ENCODE measurements around the gene MAGI2. TPM values are rescaled to one million over a fixed set of nuclear protein-coding genes. Genes with fewer than 3 reads are reported as not detected.

The MAGI2 gene
- total RNA-seq, 4 donors from 2014 or later, result 0.98 to 4.8 (median 2.5) TPM

DNA sequence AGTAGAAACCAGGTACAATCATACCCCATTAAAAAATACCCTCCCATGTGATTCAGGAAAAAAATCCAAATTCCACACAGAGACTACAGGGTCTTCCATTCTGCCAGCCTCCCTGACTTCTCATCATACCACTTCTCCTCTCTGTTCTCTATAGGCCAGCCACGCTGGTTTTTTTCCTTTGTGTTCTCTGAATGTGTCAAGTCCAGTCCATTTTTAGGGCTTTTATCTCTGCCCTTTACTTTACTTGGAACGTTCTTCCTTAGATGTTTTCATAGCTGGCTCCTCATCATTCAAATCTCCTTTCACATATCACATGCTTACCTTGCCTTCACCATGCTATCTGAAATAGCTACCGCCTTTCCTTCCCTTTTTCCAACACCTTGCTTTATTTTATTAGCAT lies 1057.3 kb downstream of the MAGI2 start:
- H3K27me3 ChIP-seq, result no peaks in the 10 kb centered on the region
- H3K27ac ChIP-seq, result no peak overlapping the region
- no peaks in the 10 kb centered on the region for H3K36me3 ChIP-seq
- TF ChIP-seq EP300 (IDR thresholded peaks at IDR 0.05) (no peak), POLR2AphosphoS5 (IDR thresholded peaks at IDR 0.05) (no peak)
- DNase-seq (ENCODE audit: low spot score in 2 of 2), result no peak
- no peaks in the 10 kb centered on the region for H3K9me3 ChIP-seq
- no peaks in the 10 kb centered on the region for H3K4me1 ChIP-seq
- WGBS, result 74% methylated on average over 3 of the region's 3 CpGs
- no peak overlapping the region for H3K4me3 ChIP-seq

DNA sequence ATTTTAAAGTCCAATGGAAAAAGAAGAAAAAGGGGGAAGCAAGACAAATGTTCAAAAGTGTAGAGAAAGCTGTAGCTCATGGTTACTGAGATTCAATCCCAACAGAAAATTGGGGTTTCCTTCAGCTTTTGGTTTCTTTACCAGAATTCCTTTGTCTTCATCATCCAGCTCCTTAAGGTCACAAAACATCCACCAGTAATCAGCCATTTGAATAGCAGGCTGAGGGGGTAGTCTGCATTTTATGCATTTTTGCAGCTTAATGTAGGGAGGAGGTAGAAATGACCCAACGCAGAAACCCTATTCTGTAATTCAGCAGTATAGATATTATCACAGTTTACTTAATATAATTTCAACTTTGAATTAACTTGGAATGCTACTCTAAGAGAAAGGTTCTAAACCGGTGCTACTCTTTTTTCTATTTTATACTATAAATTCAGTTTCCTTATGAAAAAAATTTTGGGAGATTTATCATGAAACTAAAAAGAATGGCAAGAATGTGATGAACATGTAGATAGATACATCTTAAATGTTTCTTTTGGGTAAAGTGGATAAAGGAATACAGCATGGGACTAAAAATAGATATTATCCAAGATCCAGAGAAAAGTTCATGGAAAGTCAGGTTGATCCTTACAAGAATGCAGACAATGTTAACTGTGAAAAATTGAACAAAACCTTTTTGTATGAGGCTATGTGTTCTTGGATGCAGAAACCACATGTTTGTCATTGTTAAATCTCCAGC lies 1058.0 kb downstream of the MAGI2 start:
- H3K4me3 ChIP-seq, result no peak overlapping the region
- no peak for TF ChIP-seq POLR2A (IDR thresholded peaks at IDR 0.05)
- no peak for TF ChIP-seq EP300 (IDR thresholded peaks at IDR 0.05)
- no peak for TF ChIP-seq CTCF (IDR thresholded peaks at IDR 0.05)
- TF ChIP-seq POLR2AphosphoS5 (IDR thresholded peaks at IDR 0.05), result no peak
- H3K27ac ChIP-seq, result no peak overlapping the region
- H3K27me3 ChIP-seq, result no peaks in the 10 kb centered on the region
- no peak for DNase-seq (ENCODE audit: low spot score in 2 of 2)
- no peaks in the 10 kb centered on the region for H3K9me3 ChIP-seq
- no peaks in the 10 kb centered on the region for H3K36me3 ChIP-seq
- no peaks in the 10 kb centered on the region for H3K4me1 ChIP-seq
- 73% methylated on average over 2 of the region's 2 CpGs for WGBS

GRCh38 chr7:78389022-78389421 lies 1064.4 kb downstream of the MAGI2 start:
- Histone ChIP-seq H3K4me3 (no peak overlapping the region), H3K27me3 (no peaks in the 10 kb centered on the region), H3K9me3 (no peaks in the 10 kb centered on the region), H3K27ac (no peak overlapping the region), H3K4me1 (no peaks in the 10 kb centered on the region), H3K36me3 (no peaks in the 10 kb centered on the region)
- 61% methylated on average over 4 of the region's 4 CpGs for WGBS
- DNase-seq (ENCODE audit: low spot score in 2 of 2), result no peak
- TF ChIP-seq POLR2A (IDR thresholded peaks at IDR 0.05) (no peak), POLR2AphosphoS5 (IDR thresholded peaks at IDR 0.05) (no peak)

GRCh38 chr7:78386520-78386919 lies 1066.9 kb downstream of the MAGI2 start:
- H3K4me1 ChIP-seq, result no peaks in the 10 kb centered on the region
- DNase-seq (ENCODE audit: low spot score in 2 of 2), result no peak
- no peaks in the 10 kb centered on the region for H3K27me3 ChIP-seq
- no peaks in the 10 kb centered on the region for H3K9me3 ChIP-seq
- H3K4me3 ChIP-seq, result no peak overlapping the region
- no peak for TF ChIP-seq EP300 (IDR thresholded peaks at IDR 0.05)
- TF ChIP-seq CTCF (IDR thresholded peaks at IDR 0.05), result no peak
- TF ChIP-seq POLR2A (IDR thresholded peaks at IDR 0.05), result no peak
- TF ChIP-seq POLR2AphosphoS5 (IDR thresholded peaks at IDR 0.05), result no peak
- no peaks in the 10 kb centered on the region for H3K36me3 ChIP-seq
- H3K27ac ChIP-seq, result no peak overlapping the region
- WGBS, result 54% methylated on average over 2 of the region's 2 CpGs

DNA sequence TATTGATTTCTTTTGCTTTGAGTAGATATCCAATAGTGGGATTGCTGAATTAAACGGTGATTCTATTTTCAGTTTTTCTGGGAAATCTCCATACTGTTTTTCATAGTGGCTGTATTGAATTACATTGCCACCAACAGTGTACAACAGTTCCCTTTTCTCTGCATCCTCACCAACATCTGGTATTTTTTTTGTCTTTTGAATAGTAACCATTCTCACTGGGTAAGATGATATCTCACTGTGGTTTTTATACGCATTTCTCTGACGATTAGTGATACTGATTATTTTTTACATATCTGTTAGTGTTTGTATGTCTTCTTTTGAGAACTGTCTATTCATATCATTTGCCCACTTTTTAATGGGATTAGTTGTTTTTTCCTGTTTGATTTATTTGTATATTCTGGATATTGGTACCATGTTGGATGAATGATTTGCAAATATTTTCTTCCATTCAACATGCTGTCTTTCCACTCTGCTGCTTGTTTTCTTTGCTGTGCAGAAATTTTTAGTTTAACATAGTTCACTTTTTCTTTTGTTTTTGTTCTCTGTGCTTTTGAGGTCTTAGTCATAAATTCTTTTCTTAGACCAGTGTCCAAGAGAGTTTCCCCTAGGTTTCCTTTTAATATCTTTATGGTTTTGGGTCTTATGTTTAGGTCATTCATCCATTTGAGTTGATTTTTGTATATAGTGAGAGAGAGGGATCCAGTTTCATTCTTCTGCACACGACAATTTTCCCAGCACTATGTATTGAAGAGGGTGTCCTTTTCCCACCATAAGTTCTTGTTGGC lies 1070.2 kb downstream of the MAGI2 start:
- no peaks in the 10 kb centered on the region for H3K4me1 ChIP-seq
- no peak for DNase-seq (ENCODE audit: low spot score in 2 of 2)
- no peak for TF ChIP-seq POLR2A (IDR thresholded peaks at IDR 0.05)
- no peak for TF ChIP-seq CTCF (IDR thresholded peaks at IDR 0.05)
- TF ChIP-seq EP300 (IDR thresholded peaks at IDR 0.05), result no peak
- TF ChIP-seq POLR2AphosphoS5 (IDR thresholded peaks at IDR 0.05), result no peak
- H3K36me3 ChIP-seq, result no peaks in the 10 kb centered on the region
- H3K27ac ChIP-seq, result no peak overlapping the region
- WGBS, result 87% methylated on average over 4 of the region's 4 CpGs
- H3K27me3 ChIP-seq, result no peaks in the 10 kb centered on the region
- H3K9me3 ChIP-seq, result no peaks in the 10 kb centered on the region
- H3K4me3 ChIP-seq, result no peak overlapping the region

DNA sequence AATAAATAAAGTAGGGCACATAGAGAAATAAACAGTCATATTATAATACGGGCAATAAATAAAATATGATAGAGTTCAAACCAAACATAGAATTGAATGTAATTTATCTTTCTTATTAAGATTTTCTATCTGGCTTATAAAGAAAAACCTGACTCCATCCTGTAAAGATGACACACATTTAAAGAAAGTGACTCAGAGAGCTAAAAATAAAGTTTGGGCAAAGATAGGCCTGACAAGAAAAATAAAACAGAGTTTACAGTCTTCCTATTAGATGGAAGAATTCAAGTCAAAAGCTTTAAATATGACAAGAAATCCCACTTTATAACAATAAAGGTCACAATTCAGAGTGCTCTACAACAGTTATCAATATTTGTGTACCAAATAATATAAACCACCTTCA lies 1074.3 kb downstream of the MAGI2 start:
- H3K9me3 ChIP-seq, result no peaks in the 10 kb centered on the region
- no peak for DNase-seq (ENCODE audit: low spot score in 2 of 2)
- no peak overlapping the region for H3K4me3 ChIP-seq
- no peaks in the 10 kb centered on the region for H3K4me1 ChIP-seq
- TF ChIP-seq POLR2AphosphoS5 (IDR thresholded peaks at IDR 0.05) (no peak), POLR2A (IDR thresholded peaks at IDR 0.05) (no peak)
- H3K36me3 ChIP-seq, result no peaks in the 10 kb centered on the region
- no peak overlapping the region for H3K27ac ChIP-seq
- 95% methylated on average over 1 of the region's 1 CpG for WGBS
- no peaks in the 10 kb centered on the region for H3K27me3 ChIP-seq

Data from suprapubic skin (tissue), 4 donors.